ENCODE data around the gene DENND4A.
A peak's percentile ranks its signal among the peaks of the same experiment; 100 is the strongest.

The DENND4A gene

DNA sequence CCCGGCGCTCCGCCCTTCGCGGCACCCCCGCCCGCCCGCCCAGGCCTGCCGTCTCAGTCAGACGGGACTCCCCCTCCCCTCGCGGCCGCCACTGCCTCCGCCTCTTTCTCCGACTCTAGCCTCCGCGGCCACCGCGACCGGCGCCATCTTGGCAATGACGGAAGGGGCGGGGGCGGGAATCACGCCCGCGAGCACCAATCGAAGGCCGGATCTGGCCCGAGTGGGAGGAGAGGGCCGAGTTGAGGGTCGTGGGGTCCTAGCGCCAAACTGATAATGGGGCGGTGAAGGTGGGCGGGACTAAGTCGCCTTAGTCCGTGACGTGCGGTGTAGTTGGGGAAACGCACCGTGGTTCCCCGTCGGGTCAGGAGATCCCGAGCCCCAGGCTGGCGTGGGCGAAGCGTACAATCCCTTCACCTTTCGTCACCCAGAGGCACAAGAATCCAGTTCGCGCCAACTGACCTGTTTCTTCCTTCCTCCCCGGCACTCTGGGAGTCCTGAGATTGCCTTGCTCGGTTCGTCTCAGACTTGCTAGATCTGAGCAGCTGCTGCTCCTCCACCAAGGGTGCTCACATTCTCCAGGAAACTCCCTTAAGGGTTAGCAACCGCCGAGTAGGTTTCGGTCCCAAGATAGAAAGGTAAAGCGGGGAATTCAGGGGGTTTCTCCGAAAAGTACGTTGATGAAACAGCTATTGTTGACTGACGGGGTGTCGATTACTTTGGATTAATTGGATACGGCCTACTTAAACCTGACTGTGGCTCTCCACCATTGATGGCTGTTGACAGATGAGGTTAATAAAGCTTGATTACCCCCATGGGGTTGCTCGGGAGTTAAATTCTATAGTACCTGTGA, at the start of gene DENND4A:
DENND4A (minus strand) TSS at position 156 of the 850 bp plus-strand sequence. CDS start 35,843 bp downstream, outside the sequence.
- DNase-seq (ENCODE audit: low read depth, low spot score) = peak; percentile 86

DNA sequence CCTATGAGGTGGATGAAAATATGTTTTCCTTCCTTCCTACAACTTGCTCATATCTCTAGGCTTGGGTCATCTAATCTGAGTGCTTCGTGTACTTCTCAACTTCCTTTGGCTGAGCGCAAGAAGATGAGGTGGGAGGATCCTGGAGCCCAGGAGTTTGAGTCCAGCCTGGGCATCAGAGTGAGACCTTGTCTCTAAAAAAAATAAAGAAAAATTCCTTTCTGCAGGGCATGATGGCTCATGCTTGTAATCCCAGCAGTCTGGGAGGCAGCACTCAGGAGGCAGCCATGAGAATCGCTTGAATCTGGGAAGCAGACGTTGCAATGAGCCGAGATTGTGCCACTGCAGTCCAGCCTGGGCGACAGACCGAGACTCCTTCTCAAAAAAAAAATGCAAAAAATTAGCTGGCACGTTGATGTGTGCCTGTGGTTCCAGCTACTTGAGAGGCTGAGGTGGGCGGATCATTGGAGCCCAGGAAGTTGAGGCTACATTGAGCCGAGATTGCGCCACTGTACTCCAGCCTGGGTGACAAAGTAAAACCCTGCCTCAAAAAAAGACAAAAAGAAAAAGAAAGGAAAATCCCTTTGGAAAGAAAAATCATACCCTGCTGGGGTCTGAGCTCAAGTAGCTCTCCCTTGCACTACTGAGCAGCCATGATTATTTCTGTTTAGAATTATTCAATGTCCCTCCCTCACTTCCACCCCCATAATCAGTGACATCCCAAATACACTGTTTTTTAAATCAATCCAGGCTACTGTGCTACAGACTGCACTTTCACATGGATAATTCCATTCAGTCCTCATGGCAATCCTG, 49.2 kb upstream of the DENND4A start:
- no peak for DNase-seq (ENCODE audit: low read depth, low spot score)

DNA sequence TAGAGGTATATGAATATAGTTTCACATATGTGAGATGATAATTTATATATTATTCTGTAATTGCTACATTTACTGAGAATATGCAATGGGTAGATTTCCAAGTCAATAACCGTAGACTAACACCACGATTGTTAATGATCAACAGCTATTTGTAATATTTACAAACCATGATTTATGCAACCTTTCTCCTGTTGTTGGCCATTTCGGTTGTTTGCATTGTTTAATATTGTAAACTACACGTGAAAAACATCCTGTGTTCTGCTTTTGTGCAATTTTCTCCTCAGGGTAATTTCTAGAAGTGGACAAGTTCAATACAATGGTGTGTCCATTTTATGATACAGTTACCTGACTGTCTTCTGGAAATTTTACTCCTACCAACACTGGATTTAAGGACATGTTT, 47.9 kb upstream of the DENND4A start:
- DNase-seq (ENCODE audit: low read depth, low spot score) = no peak

DNA sequence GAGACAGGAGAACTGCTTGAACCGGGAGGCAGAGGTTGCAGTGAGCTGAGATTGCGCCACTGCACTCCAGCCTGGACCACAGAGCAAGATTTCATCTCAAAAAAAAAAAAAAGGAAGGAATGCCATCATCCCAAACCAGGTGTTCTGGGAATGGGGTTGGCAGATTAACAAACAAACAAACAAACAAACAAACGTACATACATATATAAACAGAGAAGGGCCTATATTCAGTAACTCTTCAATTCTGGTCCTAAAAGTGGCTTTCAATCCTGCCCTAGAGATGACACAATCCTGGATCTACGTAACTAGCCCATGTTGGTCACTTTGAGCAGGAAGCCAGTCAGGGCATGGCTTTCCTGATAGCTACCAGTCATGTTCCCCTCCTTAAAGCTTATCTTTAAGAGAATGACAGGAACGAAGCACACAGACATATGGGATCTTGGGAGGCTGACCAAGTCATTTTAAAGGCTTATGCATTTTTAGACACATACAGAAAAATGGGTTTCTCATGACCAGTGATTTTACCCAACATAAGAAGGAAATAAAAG, 47.3 kb upstream of the DENND4A start:
- no peak for DNase-seq (ENCODE audit: low read depth, low spot score)

DNA sequence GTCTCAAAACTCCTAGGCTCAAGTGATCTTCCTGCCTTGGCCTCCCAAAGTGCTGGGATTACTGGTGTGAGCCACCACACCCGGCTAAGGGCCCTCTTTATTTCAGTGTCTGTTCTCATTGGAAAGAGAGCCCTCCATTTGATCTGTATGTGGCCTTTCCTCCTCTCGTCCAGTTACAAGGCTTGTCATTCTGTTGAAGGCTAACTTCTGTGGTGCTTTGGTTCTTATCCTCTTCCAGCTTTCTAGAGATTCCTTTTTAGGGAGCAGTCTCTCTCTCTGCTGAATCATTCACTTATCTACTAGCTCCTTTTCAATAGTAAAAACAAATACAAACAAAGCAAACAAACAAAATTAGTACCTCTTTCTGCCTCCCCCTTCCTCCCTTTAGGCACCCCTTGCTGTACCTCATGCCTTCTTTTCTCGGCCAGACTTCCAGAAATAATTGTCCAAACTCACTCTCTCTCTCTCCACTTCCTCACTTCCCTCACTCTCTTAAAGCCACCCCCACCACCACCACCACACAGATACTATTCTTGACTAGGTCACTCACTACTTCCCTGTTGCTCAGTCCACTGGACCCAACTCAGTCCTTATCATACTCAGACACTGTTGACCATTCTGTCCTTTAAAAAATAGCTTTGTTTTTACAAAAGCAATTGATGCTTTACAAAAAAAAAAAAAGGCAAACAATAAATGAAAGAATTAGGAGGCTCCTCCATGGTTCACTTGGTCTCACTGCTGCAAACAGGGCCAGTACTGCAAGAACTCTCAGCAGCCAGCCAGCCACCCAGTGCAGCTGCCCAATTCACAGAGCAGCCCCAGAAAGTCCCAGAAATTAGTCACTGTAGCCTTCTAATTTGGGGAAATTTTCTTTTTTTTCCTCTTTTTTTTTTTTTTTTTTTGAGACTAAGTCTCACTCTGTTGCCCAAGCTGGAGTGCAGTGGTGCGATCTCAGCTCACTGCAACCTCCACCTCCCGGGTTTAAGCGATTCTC, 45.5 kb upstream of the DENND4A start:
- no peak for DNase-seq (ENCODE audit: low read depth, low spot score)

DNA sequence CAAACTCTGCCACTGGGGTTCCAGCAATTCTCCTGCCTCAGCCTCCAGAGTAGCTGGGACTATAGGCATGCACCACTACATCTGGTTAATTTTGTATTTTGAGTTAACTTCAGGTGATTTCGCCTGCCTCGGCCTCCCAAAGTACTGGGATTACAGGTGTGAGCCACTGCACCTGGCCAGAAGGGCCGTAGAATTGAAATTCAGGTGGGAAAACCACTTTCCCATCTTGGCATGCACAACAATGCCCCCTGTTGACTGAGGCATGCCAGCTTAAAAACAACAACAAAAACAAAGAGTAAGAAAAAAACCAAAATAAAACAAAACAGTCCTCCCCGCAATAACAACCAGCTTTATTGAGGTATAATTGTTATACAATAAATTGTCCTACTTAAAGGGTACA, 44.6 kb upstream of the DENND4A start:
- DNase-seq (ENCODE audit: low read depth, low spot score) = no peak

DNA sequence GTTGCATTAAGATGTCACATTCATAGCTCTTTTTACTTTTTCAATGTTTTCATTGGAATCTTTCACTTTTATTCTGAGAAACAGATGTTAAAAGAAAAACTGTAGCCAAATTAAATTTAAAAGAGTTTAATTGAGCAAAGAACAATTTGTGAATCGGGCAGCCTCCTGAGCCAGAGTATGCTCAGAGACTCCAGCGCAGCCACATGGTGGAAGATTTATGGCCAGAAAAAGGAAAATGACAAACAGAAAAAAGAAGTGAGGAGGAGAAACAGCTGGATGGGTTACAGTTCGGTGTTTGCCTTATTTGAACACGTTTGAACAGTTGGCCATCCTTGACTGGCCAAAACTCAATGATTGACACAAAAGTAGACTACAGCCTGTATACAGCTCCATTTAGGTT, 43.4 kb upstream of the DENND4A start:
- DNase-seq (ENCODE audit: low read depth, low spot score) = no peak

DNA sequence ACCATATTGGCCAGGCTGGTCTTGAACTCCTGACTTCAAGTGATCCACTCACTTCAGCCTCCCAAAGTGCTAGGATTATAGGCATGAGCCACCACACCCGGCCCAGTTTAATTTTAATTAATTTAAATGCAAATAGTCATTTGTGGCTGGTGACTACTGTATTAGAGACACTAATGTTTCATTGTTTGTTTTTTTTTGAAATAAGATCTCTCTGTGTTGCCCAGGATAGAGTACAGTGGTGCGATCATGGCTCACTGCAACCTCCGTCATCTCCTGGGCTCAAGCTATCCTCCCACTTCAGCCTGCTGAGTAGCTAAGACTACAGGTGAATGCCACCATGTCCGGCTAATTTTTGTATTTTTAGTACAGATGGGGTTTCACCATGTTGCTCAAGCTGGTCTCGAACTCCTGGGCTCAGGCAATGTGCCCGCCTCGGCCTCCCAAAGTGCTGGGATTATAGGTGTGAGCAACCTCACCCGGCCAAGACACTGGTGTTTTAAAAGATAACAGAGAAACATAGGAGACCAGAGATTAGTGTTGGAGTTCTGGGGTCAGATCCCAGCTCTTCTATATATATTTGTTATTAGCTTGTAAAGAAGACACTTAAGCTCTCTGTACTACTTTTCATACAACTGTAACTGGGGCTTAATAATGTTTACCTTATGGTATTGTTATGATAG, 42.6 kb upstream of the DENND4A start:
- DNase-seq (ENCODE audit: low read depth, low spot score) = no peak

DNA sequence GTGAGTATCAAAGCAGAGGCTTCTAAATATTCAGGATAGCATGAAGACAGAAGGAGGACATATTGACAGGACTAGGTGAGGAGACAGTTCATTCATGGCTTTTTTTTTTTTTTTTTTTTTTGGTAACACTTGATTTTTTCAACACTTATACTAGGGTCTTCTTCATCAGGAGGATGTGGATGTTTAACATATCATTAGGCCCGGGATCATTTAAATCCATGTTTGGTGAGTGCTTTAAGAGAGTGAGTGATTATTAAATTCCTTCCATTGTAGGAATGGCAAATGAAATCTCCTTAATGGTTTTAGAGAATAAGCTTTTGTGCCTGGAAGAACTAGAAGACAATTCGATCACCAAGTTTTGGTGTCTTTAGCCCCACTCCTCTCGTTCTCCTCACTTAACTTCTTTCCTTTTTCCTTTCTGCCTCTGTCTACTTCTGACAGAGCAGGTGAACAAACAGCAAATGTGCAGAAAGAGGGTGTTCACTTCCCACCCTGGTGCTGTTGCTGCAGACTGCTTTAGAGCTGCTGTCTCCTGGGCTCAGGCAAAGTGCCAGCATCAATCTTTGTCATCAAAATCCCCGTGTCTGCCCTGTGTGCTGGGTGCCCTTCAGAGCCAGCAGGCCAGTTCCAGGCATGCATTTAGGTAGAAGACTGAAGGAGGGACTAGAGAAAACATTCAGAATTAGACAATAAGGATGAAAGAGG, 41.6 kb upstream of the DENND4A start:
- DNase-seq (ENCODE audit: low read depth, low spot score) = no peak

DNA sequence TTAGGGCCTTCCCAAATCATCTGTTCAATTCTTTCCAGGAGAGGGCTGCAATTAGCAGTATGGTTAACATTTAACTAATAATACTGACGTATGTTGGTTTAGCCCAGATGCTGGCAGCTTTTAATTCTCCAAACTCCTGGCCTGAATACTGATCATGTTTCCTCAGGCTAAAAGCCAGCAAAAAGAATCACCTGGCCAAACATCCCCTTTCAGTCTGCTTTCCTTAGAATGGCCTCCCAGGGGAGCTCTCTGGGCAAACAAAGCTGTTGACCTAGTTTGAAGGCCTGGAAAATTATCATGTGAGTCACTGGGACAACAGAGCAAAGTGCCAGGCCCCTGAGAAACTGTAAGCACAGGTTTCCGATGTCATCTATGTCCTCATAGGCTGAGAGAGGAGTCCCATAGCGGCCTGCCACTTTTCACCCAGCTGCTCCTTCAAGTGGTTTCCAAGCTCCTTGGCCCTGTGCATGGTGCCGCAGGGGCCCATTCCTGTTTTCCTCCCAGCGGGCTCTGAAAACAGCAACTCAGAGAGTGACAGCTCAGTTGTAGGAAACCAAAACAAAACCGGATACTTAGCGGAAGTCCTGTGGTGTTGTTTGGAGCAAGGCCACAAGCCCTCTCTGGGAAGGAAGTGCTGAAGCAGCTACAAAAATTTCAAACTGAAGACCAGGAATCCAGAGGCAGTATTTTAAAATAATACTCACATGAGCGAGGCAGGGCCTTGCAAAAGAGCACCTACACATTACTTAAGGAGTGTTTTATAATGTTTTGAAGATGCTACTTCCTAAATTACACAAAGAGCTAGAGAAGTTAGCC, 40.7 kb upstream of the DENND4A start:
- peak; percentile 91 for DNase-seq (ENCODE audit: low read depth, low spot score)

DNA sequence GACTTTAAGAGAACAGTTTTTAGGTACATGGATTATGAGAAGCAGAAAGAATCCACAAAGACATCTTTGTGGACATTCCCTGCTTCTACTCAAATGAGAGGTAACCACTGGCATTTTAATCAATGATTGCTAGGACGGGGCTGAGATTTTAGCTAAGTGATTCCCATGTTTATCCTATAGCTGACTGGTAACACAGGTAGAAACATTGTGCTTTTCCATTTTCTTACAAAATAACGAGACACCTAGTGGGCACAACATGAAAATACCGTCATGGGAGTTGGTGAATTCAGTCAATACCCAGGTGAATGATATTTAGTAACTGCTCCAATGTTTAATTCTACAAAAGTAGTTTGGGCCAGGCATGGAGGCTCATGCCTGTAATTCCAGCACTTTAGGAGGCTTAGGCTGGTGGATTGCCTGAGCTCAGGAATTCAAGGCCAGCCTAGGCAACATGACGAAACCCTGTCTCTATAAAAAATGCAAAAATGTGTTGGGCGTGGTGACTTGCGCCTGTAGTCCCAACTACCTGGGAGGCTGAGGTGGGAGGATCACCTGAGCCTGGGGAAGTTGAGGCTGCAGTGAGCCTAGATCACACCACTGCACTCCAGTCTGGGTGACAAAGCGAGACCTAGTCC, 37.2 kb upstream of the DENND4A start:
- DNase-seq (ENCODE audit: low read depth, low spot score) = no peak

DNA sequence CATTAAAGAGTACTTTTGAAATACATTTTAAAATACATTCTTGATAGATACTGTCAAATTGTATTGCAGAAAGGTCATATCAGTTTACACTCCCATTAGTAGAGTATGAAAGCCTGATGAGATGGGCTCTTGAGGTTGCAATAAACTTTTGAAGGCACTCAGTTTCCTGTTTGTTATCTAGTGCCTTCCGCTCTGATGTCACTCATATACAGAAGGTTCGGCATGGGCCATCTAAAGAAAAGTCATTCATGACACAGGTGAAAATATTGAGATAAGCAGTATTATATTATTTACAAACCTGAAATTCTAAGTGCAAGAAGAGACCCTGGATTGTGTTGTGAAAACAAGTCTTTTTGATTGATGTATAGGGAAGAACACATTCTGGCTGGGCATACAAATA, 36.5 kb upstream of the DENND4A start:
- no peak for DNase-seq (ENCODE audit: low read depth, low spot score)

DNA sequence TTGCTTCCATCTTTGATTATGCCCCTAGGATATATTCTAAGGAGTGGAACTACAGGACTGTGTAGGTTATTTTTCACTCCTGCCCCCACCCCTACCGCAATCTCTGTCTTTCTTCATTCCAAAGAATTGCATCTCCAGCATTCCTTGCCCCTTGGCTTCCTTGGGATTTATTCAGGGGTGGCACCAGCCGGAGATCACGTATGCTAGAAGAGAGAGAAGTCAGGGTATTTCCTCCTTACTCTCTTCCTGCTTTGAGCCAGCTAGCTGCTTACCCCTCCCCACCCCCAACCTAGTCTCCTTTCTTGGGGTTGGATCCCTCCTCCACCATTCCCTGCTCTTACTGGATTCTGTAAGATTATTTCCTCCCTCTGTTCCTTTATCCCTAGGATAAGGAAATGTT, 35.0 kb upstream of the DENND4A start:
- DNase-seq (ENCODE audit: low read depth, low spot score) = no peak

DNA sequence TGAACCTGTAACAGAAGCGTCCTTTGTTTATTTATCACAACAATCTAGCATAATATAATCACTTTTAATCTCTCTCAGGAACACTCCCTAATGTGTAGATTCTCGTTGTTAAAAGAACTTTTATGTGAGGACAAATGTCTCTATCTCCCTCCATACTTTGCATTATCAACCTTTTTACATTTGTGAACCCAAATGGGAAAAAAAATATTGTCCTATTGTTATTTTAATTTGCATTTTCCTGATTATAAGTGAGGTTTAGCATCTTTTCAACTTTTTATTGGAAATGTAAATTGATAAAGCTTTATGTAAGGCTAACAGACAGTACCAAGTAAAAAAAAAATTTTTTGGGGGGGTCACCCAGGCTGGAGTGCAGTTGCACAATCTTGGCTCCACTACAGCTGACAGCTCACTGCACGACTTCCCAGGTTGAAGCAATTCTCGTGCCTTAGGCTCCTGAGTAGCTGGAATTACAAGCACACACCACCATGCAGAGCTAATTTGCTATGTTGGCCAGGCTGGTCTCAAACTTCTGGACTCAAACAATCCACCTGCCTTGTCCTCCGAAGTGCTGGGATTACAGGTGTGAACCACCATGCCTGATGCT, 33.0 kb upstream of the DENND4A start:
- no peak for DNase-seq (ENCODE audit: low read depth, low spot score)

DNA sequence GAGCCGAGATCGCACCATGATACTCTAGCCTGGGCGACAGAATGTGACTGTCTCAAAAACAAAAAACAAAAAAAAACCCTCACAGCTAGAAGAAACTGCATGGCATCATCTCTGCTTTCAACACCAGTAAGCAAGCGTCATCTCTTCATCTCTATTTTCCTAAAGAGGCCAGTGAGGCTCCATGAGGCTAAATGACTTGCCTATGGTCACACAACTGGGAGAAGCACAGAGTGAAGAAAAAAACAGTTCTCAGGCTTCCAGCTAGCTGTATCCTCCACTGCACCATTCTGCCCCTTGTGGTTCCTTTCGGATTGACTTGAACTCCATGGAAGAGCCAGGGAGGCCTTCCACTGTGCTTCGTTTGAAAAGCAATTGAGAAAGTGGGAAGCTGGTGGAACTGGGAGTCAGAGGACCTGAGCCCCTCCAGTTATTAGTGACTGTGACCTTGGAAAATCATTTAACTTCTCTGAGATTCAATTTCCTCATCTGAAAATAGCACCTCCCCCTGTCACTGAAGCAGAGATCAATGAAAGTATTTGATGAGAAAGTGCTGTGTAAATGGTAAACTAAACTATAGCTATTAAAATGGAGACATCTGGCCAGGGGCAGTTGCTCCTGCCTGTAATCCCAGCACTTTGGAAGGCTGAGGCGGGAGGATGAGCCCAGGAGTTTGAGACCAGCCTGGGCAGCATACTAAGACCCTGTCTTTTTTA, 32.1 kb upstream of the DENND4A start:
- peak; percentile 69 for DNase-seq (ENCODE audit: low read depth, low spot score)

DNA sequence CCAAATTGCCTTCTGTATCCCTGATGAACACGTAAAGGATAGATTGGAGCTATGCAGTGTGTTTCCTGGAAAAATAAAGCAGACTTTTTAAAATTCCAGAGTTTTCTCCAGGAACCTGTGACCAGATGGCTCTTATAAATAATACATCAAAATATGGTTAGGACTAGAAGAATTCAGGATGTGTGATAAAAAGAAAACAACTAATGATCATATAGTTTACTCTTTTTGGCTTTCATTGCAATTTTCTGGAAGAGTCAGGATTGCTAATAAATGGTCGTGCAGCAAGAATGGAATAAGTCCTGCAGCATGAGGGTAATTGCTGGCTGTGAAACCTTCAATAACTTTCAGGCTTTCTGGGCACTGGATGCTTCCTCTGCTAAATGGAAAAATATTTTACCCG, 30.2 kb upstream of the DENND4A start:
- no peak for DNase-seq (ENCODE audit: low read depth, low spot score)

DNA sequence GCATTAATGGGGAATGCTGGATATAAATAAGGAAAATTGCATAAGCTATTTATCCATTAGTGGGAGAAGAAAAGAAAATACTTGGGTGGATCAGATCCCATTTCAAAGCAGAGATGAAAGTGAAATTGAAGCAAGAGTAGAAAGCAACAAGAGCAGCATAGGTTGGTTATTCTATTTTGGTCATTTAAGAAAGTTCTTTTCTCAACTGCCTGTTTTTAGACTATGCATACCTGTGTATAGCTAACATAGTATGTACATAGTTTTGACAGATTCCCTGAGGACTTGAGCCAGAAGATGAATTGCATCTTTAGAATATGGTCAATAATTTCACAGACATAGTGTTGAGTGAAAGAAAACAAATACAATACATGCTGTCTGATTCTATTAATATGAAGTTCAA, 29.0 kb upstream of the DENND4A start:
- DNase-seq (ENCODE audit: low read depth, low spot score) = no peak

DNA sequence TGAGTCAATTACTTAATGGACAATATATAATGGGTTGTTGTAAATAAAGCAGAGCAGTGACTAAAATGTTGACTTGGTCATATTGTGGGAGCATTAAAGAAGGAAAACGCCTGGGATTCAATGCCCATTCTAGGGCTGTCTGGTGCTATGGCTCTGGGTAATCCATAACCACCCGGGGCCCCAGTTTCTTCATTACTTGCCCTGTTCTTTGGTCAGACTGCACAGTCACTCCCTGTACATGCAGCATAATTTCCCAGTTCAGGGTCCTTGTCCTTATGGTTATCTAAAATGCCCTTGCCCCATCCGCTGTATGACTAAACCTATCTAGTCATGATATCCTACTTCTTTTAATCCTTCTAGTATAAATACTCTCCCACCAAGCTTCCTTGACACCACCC, 27.5 kb upstream of the DENND4A start:
- DNase-seq (ENCODE audit: low read depth, low spot score) = no peak
